NOMO-1 treated with DMSO at 0.1 percent for 48 hours (cell line): ENCODE measurements around the gene GCDH.
"Not testable (repeated sequence)": the region's sequence is repeated elsewhere in the genome, so short reads cannot be mapped to it uniquely, and the experiment has no call there.

Experiments used
- DNase-seq: peaks from one replicate; lab custom pipeline; 2025; ENCODE audit not compliant: unreplicated experiment; lab: John Stamatoyannopoulos, UW

The GCDH gene

GRCh38 chr19:12872255-12872654 is 18.7 kb upstream of the GCDH start:
- DNase-seq: no peak

DNA sequence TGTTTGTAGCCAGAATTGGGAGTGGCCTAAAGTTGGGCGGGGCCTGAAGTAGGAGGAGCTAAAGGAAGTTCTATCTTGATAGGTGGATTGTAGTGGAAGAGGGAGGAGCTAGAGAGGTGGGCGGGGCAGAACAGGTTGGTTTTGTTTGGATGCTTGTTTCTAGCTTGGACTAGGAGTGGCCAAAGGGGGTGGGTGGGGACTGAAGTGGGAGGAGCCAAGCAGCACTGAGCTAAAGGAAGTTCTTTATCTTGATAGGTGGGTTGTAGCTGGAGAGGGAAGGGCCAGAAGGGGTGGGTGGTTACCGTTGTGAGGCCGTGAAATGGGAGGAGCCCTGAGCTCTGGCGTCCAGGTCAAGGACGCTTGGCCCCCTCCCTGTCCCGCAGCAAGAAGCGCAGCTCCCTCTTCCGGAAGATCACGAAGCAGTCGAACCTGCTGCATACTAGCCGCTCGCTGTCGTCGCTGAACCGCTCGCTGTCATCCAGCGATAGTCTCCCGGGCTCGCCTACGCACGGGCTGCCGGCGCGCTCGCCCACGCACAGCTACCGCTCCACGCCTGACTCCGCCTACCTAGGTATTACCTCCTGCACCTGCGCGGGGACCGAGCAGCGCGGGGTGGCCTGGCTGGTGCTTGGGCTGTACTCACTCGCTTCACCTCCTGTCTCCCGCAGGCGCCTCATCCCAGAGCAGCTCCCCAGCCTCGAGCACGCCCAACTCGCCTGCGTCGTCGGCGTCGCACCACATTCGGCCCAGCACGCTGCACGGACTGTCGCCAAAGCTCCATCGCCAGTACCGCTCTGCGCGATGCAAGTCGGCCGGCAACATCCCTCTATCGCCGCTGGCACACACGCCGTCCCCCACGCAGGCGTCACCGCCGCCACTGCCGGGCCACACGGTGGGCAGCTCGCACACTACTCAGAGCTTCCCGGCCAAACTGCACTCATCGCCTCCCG is 17.7 kb upstream of the GCDH start:
- no peak for DNase-seq

DNA sequence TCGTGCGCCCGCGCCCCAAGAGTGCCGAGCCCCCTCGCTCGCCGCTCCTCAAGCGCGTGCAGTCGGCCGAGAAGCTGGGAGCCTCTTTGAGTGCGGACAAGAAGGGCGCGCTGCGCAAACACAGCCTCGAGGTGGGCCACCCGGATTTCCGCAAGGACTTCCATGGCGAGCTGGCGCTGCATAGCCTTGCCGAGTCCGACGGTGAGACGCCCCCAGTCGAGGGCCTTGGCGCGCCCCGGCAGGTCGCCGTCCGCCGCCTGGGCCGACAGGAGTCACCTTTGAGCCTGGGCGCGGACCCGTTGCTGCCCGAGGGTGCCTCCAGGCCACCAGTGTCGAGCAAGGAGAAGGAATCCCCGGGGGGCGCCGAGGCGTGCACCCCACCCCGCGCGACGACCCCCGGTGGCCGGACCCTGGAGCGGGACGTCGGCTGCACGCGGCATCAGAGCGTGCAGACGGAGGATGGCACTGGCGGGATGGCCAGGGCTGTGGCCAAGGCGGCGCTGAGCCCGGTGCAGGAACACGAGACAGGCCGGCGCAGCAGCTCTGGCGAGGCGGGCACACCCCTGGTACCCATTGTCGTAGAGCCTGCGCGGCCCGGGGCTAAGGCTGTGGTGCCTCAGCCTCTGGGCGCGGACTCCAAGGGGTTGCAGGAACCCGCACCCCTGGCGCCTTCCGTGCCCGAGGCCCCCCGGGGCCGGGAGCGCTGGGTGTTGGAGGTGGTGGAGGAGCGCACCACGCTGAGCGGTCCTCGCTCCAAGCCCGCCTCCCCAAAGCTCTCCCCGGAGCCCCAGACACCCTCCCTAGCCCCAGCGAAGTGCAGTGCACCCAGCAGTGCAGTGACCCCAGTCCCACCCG is 16.8 kb upstream of the GCDH start:
- DNase-seq: no peak

DNA sequence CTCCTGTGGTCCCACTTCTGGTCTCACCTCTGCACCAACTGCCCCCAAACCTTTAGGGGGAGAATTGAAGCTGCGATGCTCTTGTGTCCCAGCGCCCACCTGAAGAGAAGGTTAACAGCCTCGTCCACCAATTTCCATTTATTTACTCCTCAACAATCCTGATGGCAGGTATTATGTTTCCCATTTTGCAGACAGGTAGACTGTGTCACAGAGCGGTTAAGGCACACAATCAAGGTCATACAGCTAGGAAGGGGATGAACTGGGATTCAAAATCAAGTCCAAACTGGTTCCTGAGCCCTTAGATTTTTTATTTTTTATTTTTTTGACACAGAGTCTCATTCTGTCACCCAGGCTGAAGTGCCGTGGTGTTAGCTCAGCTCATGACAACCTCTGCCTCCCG is 15.9 kb upstream of the GCDH start:
- DNase-seq: no peak

GRCh38 chr19:12880551-12881171 is 10.3 kb upstream of the GCDH start:
- no peak for DNase-seq

DNA sequence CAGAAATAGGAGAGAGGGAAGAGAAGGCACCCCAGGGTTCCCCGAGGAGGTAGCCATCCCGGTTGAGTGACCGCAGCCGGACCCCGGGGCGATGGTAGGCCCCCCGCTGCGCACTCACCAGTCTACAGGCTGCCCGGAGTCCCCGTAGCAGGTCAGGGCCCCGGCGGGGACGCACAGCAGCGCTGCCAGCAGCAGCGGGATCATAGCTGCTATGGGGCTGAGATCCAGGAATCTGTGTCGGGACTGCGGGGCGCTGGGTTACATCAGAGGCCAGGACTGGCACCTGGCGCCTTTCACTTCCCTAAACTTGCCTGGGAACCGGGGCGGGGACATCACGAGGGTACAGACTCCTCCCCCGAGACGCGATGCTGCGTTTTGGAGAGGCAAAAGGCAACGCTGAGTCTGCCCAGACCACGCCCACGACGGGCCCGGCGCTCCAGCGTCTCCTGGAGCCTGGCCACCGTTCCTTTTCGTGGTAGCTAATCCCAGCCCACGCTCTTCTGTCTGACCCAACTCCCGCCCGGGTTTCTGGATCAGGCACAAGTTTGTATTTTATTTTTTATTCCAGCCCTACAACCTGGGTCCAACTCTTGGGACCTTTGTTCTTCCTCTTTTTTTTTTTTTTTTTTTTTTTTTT is 9.7 kb upstream of the GCDH start, which contains the start of gene DNASE2:
Gene DNASE2 (minus strand): TSS at position 278 of the 637 bp plus-strand sequence. CDS start 74 bp downstream, at position 204.
- peak; percentile 97 for DNase-seq

DNA sequence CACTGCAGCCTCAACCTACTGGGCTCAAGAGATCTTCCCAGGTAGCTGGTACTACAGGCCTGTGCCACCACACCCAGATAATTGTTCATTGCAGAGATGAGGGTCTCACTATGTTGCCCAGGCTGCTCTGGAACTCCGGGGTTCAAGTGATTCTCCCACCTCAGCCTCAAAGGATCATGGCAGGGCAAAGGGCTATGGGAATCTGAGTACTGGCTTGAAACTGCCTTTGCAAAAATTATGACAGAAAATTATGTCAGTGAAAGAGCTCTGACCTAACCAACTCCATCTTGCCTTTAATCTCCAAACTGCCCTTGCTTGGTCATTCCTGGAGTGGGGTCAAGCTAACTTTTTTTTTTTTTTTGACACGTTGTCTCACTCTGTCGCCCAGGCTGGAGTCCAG is 8.4 kb upstream of the GCDH start:
- DNase-seq: no peak

DNA sequence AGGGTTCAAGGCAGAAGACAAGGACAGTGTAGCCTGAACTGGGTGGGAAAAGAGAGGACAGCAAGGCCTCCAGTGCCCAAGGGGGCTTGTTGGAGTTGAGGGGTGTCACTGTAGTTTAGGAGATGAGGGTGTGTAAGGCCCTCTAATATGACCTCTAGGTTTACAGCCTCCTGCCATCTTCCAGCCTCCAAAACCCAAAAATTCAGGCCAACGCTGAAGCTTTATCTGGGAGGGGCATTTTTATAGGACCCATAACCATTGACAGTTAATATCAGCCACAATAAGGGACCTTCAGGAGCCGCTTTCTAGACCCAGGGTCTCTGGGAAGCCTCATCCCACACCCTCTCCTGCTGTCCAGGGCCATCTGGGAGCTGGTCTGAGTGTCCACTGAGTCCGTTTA is 6.8 kb upstream of the GCDH start:
- DNase-seq: no peak

- DNase-seq: no peak
Measured at GRCh38 chr19:12884627-12884925, 6.4 kb upstream of the GCDH start.

DNA sequence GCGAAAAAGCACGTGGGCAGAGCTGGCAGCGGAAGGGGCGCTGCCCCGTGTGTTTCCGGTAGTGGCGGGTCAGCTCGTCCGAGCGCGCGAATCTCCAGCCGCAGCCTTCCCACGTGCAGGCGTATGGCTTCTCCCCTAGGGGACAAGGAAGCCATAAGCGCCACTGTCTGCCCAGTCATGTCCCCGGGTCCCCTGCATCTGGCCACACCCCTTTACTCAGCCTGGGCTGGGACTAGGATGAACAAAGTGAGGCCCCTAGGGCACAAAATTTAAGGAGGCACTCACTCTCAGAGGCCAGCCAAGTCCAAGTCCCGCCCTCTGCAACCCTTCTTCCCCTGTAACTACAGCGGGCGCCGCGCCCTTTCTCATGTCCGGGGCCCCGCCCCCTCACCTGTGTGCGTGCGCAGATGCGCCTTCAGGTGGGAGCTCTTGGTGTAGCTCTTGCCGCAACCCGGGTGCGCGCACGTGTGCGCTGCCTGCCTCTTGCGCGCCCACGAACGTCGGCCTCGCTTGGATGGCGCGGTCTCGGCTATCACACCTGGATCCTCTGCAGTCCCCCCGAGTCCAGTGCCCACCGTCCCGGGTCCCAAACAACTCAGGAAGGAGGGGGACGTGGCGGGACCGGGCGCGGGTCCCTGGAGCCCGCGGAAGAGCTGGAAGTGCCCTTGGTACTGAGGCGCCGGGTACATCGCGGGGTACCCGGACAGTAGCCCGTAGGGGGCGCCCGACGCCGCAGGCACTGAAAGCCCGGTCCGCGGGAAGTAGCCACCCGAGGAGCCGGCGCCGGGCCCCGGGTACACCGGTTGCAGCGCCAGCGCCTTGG is 5.8 kb upstream of the GCDH start:
- peak; percentile 58 for DNase-seq

GRCh38 chr19:12885749-12886650 is 5.0 kb upstream of the GCDH start:
- DNase-seq: no peak

GRCh38 chr19:12886651-12886968 is 4.3 kb upstream of the GCDH start:
- DNase-seq: no peak

- DNase-seq: no peak
Measured at GRCh38 chr19:12886969-12887747, 3.8 kb upstream of the GCDH start, which contains the start of gene KLF1. Gene KLF1, minus strand, starts transcription at chr19:12887201. Its CDS starts 61 bp downstream, at chr19:12887140.

DNA sequence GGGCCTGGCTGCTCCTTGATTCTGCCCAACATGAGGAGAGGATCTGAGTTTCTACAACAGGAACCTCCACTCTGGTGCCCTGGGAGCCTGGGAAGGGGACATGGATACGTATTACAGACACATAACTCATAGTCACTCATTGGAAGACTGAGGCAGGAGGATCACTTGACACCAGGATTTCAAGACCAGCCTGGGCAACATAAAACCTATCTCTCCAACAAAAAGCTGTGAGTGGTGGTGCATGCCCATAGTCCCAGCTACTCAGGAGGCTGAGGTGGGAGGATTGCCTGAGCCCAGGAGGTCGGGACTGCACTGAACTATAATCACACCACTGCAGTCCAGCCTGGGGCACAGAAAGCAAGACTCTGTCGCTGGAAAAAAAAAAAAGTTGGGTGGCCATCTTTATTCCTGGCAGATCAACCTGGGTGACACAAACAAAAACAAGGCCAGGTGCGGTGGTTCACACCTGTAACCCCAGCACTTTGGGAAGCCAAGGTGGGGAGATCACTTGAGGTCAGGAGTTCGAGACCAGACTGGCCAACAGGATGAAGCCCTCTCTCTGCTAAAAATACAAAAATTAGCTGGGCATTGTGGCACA is 2.9 kb upstream of the GCDH start:
- DNase-seq: no peak

- DNase-seq: not testable (repeated sequence)
Measured at GRCh38 chr19:12890299-12890786, 617 bp upstream of the GCDH start.

DNA sequence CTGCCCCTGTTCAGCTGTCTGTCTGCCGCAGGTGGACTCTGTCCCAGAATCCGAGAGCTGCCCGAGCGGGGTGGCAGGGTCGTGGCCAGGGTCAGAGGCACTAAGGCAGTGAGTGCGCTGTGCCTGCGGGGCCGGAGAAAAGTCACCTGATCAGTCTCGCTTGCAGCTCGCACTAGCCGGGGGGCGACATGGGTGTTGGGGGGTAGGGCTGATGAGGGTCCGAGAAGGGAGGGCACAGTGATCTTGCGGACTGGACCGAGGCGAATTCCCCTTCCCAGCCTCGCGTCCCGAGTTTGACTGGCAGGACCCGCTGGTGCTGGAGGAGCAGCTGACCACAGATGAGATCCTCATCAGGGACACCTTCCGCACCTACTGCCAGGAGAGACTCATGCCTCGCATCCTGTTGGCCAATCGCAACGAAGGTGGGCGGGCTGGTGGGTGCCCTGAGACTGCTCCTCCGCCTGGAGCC is 627 bp downstream of the GCDH start:
- DNase-seq: no peak

DNA sequence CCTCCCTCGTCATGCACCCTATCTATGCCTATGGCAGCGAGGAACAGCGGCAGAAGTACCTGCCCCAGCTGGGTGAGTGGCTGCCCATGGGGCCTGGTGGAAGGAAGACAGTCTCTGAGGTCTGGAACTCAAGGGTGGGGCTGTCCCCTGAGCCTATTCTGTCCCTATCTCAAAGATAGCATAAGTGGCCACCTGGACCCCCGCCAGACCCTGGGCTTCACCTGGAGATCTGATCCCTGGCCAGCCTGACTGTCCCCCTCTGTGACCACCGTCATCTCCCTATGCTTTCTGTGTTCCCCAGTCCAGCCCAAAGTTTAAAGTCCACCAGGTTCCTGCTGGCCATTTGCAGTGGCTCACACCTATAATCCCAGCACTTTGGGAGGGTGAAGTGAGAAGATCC is 2.6 kb downstream of the GCDH start:
- DNase-seq: no peak

- no peak for DNase-seq
Measured at GRCh38 chr19:12896460-12896859, 5.5 kb downstream of the GCDH start.
